Right lung (tissue), 5 donors: ENCODE results near the gene MRAS. TPM values are rescaled to one million over a fixed set of nuclear protein-coding genes. Genes with fewer than 3 reads are reported as not detected.
A peak's percentile ranks its signal among the peaks of the same experiment; 100 is the strongest.

ENCODE experiments used
- DNase-seq, 2 donors: peaks; one replicate each; pipeline ENCODE4 v3.0.0-alpha.2; 2013
- polyA plus RNA-seq, 5 donors: library from polyadenylated mRNA; unstranded; fragments of 120-200 nt; gene quantifications; one replicate each; pipeline versions ENCODE4 v1.2.1 to v1.2.3, GENCODE V29; 2013; ENCODE audit warnings: inconsistent platforms in 1 of 5, low replicate concordance in 1 of 5; ENCODE audit not compliant: insufficient read length in 5 of 5, insufficient read depth in 1 of 5

MRAS gene
- polyA plus RNA-seq, 5 donors: 19.1 to 24.3 (median 19.5) TPM

DNA sequence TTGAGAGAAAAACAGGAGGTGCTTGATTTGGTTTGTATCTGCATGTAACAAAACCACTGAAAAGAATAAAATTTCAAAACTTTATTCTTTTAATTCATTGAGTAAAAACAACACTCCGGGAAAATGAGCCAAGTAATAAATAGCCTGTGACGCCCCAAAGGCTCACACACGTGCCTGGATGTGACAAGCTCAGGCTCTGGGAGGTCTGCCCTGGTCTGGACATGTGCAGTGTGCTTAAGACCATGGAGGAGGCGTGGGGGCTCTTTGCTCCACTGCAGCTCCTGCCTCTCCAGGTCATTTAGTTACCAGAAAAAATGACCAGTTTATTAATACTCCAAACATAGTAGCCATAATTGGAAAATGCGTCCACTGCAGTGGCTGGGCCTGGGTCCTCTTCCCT is 10.1 kb upstream of the MRAS start:
- no peak for DNase-seq

DNA sequence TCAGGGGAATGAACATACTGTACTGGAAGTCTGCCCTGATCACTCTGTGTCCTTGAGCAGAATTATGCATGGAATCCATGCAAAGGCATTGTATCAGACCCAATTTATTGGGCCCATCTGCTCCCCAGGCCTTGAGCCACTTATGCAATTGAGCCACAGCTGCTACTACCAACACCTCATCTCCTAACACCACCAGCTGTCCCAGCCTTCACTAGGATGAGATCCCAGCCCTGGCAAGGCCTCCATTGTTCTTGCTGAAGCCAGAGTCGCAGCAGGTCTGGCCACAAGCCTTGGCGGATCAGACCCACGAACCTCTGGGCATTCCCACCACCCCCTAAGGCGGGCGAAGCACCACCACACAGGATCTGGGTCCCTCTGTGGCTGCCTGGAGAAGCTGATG is 9.6 kb upstream of the MRAS start:
- no peak for DNase-seq

DNA sequence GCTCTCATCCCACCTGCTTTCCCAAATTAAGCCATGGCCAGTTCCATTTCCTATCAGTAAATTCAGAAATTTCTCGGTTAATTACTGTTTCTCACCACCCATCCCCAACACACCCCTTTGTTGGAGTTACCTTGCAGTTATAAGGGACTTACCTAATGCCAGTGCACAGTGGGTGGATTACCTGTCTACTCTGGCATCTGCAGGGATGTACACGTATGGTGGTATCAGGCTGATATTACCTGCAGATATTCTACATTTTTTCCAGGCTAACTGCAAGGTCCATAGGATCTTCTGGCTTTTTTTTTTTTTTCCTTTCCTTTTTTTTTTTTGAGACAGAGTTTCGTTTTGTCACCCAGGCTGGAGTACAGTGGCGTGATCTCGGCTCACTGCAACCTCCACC is 7.9 kb upstream of the MRAS start:
- DNase-seq: no peak

DNA sequence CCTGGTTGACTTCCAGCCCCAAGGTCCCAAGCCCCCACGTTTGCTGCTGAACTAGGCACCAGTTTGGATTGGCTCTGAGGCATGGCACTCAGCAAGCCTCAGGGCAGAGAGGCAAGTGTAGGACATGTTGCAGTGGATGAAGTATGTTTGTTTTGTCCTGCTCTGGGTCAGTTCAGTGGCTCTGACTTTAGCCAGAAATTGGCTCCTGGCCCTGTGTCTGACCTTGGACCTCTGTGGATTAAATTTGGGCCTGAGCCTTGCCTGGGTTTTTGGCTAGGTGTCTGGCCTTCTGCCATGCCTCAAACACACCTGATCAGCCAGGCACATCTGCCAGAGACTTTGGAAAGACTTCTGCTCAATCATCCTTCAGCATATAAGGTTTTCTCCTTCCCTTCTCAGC is 3.6 kb upstream of the MRAS start:
- no peak for DNase-seq

DNA sequence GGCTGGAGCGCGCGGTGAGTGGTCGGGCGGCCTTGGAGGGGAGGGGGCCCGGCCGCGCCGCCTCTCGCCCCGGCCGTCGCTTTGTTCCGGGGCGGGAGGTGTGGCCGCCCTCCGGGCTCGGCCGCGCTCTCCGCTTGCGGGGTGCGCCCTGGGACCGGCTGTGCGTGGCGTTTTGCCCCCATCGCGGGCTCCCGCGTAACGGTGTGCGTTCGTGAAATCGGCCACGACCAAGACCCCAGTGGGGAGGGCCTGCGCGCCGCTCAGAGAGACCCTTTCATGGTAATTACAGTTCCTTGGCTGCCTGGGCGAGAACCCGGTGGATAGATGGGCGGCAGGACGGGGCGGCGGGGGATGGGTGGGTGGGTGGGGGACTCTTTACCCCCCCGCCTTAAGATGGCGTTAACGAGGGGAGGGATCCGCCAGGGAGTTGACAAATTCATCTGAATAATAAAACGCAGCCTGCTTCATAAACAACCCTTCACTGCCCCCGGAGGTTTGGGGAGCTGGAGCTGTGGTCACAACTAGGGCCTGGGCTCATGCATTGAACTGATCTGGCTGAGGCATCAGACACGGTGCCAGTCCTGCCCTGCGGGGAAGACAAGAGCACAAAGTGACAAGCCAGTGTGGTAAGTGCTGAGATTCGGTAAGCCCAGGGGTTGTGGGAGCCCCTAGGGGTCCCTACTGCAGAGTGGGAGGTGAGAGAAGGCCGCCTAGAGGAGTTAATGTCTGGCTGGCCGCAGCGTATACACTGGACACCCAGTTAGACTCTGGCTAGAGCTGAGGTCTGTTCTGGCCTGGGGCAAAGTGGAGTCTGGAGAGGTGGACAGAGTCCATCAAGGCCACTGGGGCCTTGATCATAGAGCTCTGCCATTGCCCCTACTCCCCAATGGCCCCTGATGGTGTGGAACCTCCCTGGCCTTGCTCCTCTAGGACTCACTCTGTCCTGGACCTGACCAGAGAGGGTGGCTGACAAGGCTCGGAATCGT is 668 bp downstream of the MRAS start:
- DNase-seq: peak in 1 of 2 donors; percentile 33

DNA sequence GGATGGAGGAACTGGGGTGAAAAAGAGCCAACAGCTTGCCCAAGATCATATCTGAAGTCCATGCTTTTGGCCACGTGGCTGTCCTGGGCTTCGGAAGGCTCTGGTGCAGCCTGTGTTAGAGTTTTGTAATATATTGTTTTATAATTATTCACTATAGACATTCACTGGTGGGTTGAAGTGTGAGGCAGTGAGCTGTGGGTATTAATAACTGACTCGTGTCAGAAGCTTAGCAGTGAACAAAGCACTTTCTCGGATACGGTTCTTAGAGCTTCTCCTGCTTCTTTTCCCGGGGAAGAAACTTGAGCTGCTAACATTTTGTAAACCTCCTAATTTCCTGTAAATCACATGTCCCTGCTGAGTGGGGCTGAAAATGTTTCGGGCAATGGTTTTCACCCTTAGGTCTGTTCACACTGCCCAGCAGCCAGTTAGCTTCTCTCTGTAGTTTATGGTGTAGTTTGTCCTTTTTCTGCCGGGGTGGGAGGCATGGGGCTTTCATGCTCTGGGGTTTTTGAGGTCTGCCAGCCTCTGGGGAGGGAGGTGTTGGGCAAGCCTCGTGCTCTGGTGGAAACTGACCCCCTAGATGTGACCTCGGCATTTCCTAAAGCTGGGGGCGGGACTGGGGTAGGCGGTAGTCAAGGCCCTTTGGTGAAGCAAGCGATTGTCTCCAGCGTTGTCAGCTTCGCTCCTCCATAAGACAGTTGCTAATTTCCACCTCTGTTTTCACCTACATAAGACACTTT is 1.7 kb downstream of the MRAS start:
- no peak for DNase-seq

DNA sequence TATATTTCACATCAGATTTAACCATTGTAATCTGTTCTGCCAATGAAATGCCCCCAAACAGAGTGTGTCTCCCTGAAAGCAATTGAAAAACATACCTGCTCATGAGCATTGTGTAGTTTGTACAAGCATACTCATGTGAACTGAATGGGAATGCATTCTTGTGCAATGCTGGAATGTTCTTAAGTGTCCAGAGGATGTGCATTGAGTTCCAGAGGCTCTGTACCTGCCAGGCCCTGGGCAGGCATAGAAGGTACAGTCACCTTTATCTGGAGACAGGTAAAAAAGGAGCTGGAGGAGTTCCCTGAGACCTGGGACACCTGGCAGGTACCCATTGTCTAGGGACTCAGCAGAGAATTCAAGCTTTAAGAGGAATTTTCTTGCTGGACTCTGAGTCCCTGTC is 2.8 kb downstream of the MRAS start:
- DNase-seq: no peak

DNA sequence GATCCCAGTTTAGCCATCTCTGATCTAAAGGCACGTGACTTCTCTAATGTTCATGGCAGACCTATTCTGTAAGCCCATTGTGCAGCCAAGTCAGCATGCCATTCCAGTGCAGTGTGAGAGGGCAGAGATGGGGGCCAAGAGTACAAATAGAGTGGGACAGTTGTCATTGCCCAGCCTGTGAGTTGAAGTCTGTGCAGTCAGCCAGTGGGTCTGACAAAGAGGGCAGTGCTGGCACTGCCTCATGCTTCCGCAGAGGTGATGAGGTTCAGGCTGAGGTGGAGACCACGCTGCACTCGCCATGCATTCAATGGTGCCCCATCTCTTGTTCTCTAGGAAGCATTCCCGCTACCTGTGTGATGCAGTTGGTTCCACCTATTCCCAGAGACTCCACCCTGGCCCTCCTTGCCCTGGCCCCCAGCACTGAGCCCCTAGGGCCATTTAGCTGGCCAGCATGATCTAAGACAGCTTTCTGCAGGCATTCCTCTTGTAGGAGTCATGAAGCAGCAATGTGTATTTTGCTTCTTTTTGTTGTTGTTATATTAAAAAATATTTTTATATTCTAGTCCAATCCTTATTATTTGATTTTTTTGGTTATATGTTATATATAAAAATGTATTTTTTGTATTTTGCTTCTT is 3.7 kb downstream of the MRAS start:
- no peak for DNase-seq

DNA sequence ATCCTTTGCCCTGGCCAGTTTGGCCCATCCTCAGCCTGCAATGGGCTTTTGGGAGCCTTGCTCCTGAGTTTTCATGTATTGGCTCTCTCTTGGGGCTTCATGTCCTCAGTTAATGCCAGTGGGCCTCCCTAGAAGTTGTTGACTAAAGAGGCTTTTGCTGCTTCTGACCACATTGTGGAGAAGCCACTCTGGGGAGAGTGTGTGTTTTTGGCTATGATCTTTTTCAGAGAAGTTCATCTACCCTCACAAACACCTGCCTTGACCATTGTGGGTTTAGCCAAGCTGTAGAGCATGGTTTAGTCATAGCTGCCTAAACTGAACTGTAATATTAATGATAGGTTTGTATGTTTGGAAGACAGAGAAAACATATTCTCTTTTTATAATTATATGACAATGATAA is 6.0 kb downstream of the MRAS start:
- no peak for DNase-seq

DNA sequence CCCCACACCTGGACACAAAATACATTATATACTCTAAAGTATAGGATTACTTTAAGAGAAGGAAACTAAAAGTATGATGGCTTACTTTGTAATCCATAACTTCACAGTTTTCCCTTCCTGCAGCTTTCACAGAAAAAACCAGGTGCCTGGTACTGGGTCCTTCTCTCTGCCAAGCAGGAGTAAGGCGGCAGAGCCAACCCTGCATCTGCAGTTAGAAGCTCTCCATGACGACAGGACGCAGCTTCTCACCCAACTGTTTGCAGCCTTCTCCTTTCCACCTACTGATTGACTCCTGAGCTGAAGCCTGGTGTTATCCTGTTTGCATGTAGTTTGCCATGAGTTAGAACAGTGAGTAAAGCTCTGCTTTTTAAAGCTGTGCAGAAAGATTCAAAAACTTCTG is 6.7 kb downstream of the MRAS start:
- DNase-seq: no peak

DNA sequence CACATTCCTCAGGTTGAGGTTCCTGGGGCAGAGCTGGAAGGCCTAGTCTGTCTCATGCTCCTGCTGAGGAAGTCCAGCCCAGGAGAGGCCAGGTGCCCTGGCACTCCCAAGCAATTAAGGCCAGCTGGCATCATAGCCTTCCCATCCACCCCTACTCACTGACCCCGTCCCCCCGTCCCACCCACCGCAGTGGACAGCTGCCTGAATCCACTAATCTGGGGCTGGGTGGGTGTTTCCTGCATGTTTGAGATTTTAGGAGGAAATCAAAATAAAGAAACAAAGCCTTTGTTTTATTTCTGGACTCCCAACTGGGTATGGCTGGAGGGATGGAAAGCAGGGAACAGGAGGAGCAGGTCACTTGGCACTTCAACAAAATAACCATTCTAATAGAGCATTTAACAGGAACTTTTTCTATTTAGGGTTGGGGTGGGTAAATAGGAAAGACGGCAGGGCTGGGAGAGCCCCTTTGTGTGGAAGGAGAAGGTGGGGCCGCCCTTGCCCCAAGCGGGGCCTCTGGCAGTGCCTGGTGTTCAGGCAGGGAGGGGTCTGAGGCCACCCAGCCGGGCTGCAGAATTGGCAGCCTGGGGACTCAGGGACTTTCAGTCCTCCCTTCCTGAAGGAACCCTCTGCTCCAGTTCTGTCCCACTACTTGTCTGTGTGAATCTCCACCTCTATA is 8.5 kb downstream of the MRAS start:
- DNase-seq: no peak

DNA sequence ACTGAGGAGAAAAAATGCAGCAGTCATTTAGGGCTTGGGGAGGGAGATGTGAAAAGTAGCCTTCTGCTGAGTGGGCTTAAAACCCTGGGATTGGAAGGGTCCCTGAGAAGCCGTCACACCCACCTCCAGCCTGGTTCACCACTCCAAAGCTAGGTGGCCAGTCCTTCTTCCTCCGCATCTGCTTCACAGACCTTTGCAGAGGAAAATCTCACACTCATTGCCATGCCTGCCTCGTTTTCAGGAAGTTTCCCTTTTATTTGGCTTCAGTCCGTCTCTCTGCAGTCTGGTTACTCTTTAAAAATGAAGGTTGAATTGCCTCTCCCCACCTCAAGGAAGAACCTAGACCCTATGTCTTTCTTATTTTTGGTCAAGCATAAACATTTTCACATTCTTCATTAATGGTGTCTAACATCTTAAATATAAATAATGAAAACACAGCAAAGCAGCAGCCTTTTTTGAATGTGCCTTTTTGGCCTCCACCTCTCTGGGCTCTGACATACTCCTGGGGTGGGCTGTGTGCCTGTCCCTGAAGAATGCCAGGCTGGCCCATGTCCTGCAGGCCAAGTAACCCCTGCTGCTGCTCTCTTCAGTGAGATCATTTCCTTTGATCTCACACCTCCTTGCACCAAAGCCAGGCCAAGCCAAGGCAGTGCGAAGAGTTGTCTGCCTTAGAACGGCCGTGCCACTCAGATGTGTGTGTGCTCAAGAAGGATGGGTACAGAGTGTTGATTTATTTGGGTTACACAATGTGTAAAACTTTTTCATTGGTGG is 11.0 kb downstream of the MRAS start:
- no peak for DNase-seq

DNA sequence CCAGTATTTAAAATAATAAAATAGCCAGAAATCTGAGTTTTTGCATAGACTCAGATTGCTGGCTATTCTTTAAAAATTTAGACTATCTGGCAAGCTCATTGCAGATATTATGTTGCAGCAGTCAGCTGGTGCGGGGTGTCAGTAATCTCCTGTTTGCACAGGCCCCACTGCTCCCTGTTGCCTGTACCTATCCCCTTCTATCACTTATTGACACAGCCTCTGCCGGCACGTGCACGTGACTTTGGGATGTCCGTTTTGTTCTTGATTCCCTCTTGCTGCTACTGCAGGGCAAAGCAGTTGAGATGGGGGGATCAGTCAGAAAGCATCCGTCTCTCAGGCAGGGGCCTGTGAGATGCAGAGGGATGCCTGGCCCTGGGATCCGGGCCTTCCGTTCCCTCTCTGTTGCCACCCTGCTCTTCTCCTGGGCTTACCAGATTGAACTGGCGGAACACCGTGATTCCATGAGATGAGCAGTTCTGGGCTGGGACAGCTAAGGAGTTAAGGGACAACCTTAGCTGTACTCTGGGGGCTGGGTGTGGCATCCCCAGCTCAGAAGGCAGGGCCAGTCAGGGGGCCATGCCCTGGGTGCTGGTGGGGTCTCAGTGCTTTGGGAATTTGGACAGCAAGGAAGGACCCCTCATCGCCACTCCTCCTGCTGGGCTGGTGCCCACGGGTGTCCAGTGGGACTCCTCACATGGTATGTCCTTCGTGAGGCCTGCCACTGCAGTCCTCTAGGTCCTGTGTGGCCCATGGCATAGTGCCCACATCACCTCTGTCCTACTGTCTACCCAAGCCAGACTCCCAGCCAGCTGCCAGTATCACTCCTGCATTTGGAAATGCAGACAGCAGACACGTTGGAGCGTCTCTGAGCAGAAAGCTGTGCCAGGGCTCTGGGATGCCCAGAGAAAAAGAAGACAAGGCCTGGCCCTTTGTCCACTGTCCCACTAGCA is 11.8 kb downstream of the MRAS start:
- DNase-seq: no peak

DNA sequence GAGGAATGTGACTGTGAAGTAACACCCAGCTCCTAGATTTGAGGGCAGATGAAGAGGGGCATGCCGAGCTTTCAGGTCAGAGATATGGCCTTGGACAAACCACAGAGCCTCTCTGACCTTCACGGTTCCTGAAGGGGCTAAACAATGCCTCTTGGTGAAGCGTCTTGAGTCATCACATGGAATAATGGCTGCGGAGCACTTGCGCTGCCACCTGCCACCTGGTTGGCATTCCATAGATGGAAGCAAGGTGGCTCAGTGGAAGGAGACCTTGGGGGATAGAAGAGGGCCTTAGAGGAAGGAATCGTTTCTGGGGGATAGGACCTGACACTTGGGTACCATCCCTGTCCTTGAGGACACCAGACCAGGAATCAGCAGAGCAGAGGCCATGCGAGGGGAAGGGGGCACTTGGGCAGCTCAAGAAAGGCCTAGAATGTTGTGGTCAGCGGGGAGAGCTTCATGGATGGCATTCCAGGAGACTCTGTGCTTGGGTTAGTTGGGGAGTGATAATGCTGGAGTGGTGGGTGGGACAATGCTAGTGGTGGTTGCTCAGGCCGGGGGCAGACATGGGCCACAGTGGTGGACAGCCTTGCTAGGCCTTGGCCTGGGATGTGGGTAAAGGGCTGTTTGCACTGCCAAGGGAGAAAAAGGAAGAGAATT is 12.6 kb downstream of the MRAS start:
- no peak for DNase-seq

DNA sequence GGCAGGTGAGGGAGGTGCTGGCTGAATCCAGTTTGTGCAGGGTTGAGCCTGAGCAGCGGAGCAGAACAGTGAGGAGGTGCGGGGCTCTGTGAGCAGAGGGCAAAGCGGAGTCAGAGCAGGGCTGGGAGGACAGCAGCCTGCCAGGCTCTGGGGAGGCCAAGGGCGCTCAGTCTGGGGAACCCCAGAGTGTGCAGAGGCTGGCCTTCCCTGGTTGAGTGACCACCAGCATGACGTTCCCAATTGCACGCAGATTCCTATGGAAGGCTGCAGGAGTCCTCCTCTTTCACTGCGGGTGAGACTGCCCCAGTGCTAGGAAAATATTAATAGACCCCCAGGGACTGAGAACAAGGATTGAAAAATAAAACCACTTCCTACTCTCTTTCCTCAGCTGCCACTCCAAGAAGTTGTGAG is 13.2 kb downstream of the MRAS start:
- DNase-seq: no peak

DNA sequence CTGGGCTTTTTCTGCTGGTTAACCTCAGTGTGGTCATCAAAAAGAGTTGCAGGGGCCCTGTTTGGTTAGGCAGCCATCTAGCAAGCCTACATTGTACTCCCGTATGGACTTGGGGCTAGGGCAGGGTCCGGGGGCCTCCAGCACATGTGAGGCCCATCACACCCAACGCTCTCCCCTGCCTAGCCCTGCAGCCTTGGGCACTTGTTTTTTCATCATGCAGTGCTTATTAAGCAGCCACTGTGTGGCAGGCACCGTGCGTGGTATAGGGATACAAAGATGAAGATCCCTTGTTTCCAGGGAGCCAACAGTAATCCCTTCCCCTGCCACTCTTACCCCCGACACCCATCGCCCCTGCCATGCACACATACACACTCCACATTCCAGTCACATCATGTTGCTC is 14.2 kb downstream of the MRAS start:
- no peak for DNase-seq

DNA sequence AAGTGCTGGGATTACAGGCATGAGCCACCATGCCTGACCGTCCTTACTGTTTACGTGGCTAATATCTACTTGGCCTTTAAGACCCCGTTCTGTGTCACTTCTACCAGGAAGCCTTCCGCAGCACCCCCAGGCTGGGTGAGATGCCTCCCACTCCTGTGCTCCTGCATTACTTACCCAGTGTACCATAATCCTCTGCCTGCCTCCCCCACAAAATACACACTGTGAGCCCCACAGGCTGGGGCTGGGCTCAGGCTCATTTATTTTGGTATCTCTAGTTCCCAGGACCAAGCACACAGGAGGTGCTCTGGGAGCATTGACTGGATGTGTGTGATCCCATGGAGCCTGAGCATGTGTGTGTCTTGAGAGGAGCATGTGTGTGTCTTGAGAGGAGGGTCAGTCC is 14.9 kb downstream of the MRAS start:
- no peak for DNase-seq

DNA sequence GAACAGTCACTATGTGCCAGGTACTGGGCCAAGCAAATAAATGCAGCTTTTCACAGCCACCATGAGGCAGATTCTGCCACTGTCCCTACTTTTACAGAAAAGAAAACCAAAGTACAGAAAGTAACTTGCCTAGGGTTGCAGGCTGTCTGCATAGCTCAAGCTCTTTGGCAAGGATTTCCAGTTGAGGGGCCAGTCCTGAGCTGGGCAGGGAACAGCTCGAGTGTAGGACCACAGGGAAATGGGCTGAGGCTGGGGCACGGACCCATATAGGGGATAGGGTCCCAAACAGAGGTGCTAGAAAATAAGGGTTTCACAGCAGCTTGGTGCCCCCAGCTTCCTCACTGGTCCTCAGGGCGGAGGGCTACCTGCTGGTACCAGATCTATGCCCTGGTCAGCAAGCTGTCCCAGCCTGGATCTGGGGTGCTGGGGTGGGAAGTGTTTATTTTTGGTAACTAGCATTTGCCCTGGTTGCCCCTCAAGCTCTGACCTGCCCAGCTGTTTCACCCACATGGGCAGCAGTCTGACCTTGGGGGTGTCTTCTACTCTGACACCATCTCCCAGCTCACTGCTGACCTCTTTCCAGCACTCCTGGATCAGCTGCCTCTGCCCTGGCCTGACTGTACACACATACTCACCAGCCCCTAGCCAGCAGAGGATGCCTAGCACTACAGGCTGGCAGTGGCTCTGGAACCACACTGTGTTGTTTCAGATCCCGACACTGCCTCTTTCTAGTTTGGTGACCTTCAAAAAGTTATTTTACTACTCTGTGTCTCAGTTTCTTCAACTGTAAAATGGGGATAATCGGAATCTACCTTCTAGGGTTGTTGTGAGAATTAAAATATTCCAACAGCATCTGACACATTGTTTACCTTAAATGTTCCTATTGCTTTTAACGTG is 16.2 kb downstream of the MRAS start:
- no peak for DNase-seq

DNA sequence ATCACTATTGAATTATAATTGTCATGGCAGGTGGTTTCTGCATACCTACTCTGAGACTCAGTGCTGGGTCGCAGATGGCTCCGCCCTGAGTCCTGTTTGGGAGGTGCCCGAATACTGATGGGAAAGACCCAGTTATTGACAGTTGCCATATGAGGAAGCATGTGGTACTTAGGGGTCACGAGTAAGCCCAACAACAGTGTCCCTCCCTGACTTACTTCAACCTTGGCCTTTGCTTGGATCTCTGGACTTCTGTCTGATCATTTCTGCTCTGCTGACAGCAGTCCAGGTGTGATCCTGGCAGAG is 16.8 kb downstream of the MRAS start:
- DNase-seq: no peak
